ENCODE results near the gene ZNF292.
"Not testable (repeated sequence)": the region's sequence is repeated elsewhere in the genome, so short reads cannot be mapped to it uniquely, and the experiment has no call there.

The ZNF292 gene

DNA sequence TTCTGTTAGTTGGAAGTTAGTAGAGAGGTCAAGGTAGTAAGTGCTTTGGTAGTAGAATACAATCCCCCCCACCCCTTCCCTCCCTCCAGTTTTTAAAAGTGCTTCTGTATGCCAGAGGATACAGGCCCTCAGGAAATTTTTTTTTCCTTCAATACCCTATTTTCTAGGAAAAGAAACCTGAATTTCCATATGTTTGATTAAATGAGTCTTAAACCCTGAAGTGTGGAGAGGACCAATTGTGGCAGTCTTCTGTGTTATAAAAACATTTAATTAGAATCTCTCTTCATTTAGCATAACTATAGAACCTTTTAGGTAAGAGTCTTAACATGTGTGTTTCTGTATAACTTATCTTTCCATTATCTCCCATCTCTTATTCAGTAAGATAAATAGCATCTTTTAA is 59.5 kb downstream of the ZNF292 start:
- DNase-seq: no peak

DNA sequence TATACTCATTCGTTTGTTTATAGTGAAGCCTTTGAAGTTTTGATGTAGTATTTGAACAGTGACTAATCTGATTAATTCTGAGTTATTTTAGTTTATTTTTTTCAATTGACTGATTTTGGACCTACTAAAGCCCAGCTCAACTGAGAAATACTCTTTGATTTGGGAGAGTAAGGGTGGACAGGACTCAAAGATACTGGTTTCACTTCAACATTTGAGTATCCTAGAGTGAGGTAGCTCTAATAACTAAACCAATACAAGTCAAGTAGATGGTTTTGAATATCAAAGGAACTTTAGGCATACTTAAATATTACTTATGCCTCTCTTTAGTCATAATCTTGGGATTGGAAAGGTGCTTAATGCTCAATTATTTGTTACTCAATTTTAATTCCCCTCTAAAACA is 65.6 kb downstream of the ZNF292 start:
- DNase-seq: no peak

DNA sequence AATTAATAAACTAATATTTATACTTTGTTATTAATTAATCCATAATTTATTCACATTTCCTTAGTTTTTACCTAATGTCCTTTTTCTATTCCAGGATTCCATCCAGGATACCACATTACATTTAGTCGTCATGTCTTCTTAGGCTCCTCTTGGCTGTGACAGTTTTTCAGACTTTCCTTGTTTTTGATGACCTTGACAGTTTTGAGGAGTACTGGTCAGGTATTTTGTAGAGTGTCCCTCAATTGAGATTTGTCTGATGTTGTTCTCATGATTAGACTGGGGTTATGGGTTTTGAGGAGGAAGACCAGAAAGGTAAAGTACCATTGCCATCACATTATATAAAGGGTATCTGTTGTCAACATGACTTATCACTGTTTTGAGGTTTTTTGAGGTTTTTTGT is 67.3 kb downstream of the ZNF292 start:
- DNase-seq: no peak

DNA sequence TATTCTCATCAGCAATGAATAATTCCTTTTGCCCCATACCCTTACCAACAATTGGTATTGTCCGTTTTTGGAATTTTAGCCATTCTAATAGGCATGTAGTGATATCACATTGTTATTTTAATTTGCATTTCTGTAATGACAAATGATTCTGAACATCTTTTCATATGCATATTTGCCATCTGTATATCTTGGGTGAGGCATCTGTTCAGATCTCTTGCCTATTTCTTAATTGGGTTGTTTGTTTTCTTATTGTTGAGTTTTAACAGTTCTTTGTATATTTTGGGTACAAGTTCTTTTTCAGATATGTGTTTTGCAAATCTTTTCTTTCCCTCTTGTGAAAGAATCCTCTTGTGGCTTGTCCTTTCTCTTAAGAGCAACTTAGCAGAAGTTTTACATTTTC is 69.6 kb downstream of the ZNF292 start:
- DNase-seq: no peak

DNA sequence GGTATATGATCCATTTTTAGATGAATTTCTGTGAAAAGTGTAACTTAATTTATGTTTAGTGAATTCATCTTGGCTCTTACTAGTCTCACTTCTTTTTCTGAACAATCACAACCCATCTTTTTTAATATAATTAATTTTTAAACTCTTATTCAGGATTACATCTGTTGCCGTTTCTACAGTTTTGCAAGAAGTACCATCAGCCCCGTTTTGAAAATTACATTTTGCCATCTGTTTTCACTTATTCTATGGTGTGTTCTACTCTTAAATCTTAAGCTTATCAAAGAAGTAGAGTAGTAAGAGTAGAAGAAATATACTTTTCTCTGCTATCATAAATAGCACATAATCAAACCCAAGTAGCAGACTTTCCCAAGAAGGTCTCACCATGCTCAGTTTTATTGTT is 70.1 kb downstream of the ZNF292 start:
- no peak for DNase-seq

DNA sequence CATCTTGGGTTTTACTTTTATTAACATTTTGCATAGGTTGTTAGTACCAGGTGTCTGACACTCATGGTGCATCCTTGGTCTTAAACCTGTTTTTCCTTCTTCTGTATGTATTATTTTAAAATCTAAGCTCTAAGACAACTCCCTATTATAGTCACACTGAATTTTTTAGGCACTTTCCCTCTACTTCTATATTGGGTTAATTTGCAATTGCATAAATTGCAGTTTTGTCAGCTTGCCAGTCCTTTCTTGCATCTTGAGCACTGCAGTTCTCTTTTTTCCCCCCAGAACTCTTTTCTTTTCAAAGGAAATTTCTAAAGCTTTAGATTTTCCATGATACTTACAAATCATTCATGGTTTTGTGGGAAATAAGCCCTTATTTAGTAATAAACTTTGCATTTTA is 70.6 kb downstream of the ZNF292 start:
- no peak for DNase-seq

DNA sequence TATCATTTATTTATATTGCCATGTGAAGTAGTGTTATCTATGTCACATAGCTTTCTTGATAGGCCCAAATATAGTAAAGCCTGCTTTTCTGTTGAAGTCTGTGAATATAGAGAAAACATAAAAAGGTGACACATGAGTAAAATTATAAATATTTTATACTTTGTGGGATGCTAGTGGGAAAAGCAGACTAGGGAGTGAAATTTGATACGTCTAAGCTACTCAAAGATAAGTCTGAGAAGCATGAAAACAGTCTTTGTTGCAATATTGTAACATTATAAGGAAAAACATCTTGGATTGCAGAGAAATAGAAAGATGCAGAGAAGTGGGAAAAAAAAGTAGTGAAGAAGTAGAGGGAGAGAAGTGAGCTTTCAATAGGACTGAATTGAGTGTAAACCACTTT is 75.4 kb downstream of the ZNF292 start:
- DNase-seq: no peak

DNA sequence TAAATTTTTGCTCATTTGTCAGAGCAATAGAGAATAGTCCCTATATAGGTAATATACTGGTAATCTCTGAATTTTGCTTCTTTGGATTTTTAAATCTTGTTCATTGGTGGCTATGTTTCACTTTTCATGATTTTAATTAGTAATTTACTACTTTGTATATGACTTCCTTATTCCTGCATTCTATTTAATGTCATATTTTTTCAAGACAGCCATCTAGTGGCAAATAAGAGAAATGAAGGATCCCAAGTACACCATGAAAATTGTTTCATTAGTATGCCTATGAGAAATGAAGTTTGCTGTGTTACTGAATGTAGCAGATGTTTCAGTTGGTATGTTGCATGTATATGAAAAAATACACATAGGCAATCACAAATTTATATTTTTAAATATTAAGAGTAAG is 82.4 kb downstream of the ZNF292 start:
- DNase-seq: peak in 1 of 2 donors; percentile 31

DNA sequence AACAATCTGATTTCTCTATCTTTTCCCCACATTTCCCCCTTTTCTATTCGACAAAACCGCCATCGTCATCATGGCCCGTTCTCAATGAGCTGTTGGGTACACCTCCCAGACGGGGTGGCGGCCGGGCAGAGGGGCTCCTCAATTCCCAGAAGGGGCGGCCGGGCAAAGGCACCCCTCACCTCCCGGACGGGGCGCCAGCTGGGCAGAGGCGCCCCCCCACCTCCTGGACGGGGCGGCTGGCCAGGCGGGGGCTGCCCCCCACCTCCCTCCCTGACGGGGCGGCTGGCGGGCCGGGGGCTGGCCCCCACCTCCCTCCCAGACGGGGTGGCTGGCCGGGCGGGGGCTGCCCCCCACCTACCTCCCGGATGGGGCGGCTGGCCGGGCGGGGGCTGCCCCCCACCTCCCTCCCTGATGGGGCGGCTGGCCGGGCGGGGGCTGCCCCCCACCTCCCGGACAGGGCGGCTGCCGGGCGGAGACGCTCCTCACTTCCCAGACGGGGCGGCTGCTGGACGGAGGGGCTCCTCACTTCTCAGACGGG is 83.8 kb downstream of the ZNF292 start:
- DNase-seq: not testable (repeated sequence)

DNA sequence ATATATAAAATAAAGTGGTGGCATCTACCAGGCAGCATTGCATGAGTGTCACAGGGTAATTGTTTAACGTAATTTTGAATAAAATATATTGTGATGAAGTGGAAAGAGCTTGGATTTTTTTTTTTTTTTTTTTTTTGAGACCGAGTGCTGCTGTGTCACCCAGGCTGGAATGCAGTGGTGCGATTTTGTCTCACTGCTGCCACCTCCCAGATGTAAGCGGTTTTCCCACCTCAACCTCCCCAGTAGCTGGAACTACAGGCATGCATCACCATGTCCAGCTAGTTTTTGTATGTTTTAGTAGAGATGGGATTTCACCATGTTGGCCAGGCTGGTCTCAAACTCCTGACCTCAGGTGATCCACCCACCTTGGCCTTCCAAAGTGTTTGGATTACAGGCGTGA is 85.9 kb downstream of the ZNF292 start:
- no peak for DNase-seq

DNA sequence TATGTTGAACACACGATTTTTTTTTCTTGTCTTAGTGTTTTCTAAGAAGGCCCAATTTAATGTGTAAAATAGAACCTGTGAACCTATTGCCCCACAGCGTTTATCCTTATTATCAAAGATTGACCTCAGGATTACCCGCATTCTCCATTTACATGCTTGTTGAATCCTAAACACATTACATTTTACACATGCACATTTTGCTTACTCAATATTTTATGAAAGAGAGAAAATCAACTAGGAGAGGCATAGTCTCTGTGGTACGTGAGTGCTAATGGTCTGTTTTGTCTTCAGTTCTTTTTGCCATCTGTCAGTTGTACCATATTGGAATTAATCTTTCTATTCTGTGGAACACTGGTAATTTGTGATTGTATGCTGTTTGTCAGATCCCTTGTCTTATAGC is 86.9 kb downstream of the ZNF292 start:
- DNase-seq: no peak

DNA sequence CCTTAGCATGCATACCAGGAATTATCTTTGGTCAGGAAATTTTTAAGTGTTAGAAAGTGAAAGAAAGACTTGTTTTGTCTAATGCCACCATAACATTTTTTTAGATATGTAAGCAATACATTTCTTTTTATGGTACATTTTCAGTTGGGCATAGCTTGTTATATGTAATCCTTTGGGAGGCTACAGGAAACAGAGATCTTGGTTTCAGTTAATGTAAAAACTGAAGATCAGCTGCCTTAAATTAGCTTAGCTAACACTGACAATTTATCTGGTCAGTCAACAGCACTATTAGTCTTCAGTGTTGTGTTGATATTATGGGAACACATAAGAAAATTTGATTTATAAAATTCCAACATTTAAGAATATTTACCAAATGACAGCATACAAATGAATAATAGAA is 88.4 kb downstream of the ZNF292 start:
- no peak for DNase-seq

DNA sequence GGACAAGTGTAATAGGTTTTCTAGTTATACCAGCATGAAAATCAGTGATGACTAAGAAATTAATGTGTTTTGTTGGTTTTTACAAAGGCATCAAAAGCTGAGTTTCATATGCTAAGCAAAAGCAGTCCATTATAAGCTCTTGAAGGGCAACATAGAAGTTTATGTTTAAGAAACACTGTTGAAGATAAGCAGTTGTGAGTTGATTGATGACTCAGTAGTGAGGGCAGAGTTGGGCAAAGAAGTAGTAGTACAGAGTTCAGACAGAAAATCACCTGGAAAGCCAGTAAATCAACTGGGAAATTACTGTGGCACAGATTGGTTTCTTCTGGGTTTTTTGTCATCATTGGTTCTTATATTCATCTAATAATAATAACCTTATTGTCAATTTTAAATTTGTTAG is 89.0 kb downstream of the ZNF292 start:
- DNase-seq: no peak

DNA sequence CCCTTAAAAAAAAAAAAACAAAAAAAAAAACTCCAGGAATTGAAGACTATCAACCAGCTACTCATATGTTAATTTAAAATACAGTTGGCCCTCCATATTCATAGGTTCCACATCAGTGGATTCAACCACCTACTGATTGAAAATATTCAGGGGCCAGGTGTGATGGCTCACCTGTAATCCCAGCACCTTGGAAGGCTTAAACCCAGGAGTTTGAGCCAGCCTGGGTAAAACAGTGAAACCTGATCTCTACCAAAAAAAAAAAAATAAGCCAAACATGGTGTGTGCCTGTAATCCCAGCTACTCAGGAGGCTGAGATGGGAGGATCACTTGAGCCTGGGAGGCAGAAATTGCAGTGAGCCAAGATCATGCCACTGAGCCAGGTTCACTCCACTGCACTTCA is 94.7 kb downstream of the ZNF292 start:
- DNase-seq: no peak

DNA sequence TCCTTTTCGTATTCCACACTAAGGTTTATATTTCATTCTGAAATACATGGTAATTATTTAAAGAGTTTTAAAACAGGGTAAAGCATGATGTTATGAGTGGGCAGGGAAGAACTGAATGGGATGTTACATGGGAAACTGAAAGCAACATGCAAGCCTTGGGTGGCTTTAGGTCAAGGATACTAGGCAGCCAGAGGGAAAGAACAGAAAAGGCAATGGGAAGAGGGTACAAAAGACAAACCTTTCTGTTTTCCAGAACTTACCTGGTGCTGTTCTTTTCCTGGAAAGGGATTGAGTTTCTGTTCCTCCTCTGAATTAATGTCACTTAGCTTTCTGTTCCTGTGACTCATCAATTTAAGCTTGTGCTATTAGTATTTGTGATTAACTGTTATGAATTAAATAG is 95.9 kb downstream of the ZNF292 start:
- no peak for DNase-seq

DNA sequence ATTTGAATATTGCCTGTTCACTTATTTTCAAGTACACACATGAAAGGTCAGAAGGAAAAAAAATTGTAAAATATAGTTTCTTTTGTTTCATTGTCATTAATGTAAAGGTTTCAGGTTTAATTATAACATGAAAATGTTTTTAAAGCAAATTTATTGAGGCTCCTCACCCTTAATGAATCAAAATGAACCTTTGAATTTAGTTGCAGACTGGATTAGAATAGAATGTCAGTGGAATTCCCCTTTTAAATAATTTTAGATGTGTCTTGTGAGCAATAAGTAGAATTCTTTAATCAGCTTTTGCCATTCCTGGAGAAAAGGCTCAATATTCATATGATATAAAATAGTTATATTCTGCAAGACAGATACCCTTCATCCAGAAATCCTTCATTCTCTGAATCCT is 96.4 kb downstream of the ZNF292 start:
- no peak for DNase-seq

DNA sequence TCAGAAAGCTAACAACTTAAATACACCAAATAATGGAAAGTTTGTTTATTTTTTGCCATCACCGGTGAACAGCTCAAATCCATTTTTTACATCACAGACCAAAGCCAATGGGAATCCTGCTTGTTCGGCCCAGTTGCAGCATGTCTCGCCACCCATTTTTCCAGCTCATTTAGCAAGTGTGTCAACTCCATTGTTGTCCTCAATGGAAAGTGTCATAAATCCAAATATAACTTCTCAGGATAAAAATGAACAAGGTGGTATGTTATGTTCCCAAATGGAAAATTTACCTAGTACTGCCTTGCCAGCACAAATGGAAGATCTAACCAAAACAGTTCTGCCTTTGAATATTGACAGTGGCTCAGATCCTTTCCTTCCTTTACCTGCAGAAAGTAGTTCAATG is 101.7 kb downstream of the ZNF292 start:
- DNase-seq: no peak

DNA sequence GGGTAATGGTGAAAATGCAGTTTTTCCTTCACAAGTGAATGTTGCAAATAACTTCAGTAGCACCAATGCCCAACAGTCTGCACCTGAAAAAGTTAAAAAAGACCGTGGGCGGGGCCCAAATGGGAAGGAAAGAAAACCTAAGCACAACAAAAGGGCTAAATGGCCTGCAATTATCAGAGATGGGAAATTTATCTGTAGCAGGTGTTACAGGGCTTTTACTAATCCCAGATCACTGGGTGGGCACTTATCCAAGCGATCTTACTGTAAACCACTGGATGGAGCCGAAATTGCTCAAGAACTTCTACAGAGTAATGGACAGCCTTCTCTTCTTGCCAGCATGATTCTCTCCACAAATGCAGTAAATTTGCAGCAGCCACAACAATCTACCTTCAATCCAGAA is 102.2 kb downstream of the ZNF292 start:
- DNase-seq: no peak

DNA sequence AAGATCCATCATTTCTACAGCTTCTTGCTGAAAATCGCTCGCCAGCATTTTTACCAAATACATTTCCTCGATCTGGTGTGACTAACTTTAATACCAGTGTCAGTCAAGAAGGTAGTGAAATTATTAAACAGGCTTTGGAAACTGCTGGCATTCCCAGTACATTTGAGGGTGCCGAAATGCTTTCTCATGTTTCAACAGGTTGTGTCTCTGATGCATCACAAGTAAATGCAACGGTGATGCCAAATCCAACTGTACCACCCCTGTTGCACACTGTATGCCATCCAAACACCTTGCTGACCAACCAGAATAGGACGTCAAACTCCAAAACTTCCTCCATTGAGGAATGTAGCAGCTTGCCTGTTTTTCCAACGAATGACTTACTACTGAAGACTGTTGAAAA is 102.6 kb downstream of the ZNF292 start:
- no peak for DNase-seq

DNA sequence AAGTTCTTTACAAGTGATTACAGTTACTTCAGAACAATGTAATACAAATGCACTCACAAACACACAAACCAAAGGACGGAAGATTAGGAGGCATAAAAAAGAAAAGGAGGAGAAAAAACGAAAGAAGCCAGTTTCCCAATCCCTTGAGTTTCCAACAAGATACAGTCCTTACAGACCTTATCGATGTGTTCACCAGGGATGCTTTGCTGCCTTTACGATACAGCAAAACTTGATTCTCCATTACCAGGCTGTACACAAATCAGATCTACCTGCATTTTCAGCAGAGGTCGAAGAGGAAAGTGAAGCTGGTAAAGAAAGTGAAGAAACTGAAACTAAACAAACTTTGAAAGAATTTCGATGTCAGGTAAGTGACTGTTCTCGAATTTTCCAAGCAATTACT is 104.4 kb downstream of the ZNF292 start:
- DNase-seq: no peak

DNA sequence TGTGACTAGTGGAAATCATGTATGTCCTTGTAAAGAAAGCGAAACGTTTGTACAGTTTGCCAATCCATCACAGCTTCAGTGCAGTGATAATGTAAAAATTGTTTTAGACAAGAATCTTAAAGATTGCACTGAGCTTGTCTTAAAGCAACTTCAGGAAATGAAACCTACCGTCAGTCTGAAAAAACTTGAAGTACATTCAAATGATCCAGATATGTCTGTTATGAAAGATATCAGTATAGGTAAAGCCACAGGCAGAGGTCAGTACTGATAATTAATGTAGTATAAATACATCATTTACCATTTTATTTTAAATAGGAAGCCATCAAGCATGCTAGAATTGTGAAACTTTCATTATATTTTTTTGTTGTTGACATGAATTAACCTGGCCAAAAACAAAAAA is 106.2 kb downstream of the ZNF292 start:
- no peak for DNase-seq

DNA sequence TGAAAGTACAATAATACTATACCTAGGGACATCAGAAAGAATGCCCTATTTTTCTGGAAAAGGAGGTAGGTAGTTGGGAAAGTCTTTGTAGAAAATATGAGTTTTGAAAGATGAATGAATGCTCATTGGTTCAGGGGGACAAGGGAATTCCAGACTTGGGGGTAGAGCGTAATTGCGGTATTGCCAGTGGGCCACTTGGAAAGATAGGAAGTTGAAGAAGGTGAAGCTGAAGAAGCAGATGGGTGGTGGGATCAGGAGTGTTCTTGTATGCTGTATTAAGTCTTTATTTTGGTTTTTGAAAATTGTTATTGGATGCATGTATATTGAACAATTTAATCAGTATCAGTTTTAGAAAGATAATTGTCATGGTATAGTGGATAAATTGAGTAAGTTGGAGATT is 109.1 kb downstream of the ZNF292 start:
- no peak for DNase-seq

DNA sequence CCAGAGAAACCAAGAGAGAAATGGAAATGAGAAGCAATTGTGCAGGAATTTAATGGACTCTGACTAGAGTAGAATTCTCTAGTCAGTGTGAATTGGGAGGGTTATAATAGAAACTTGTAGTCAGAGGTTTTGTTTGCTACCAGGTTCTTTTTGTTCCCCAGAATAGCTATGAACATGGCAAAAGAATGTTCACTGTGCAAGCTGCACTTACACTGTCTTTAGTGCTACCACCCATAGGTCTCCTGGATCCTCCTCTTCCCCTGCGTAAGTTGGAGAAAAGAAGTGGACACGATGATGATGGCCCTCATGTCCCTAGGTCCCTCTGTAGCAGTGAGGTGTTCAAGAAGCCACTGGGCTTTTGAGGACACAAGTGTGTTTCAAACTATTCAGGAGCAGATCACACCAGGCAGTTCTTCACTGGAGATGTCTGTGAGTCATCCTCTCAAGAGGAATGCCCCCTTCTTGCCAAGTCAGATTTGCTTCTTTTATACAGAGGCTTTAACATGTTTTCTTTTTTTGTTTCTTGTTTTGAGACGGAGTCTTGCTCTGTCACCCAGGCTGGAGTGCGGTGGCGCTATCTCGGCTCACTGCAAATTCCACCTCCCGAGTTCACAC is 119.4 kb downstream of the ZNF292 start:
- DNase-seq: no peak

DNA sequence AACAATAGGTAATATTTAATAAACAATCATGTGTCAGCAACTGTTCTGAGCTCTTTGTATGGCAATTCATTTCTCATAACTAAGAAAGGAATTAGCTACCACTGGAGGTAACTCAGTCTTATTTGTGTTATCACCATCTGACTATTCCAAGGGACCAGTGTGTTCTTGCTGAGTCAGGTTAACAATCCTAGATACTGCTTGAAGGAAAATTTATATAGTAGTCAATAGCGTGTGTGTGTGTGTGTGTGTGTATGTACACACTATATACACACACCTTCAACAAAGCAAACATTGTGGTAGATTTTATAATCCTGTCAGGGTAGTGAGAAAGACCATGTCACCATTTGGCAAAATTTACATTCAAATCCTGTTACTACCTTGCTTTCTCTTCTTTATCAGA is 121.3 kb downstream of the ZNF292 start:
- no peak for DNase-seq

DNA sequence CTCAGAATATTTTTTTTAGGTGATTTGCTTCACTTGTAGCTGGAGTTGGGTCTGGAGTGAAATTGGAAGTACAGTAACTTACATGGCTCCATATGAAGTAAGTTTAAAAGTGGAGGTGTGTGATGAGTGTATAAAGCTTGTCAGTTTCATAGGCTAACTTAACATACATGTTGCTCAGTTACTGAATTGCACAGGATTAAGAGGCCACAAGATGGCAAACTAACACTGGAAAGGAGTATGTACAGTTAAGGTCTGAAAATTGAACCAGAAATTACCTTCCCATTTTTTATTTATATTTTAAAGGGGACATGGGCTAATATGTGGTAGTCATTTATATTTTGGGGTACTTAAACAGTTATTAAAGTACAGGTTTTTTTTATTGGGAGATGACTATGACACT is 121.8 kb downstream of the ZNF292 start:
- peak in 1 of 2 donors; percentile 6 for DNase-seq

DNA sequence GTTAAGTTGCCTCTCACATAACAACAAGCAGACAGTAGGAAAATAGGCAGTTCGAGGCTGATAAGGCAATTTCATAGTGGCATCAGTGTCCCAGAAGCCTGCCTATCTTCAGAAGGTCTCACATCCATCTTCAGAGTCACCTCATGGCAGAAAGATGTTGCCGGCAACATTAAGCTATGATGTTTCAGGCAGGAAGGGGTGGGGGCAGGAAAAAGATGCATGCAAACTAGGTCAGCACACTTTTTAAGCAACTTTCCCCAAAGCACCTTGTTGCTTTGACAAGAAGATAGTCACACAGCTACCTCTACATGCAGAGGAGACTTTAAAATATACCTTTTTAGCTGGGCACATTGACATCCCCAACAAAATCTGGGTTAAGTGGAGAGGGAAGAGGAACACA is 123.8 kb downstream of the ZNF292 start:
- DNase-seq: peak in 1 of 2 donors; percentile 3

Measured in CD4-positive, alpha-beta T cell treated with Interleukin-1 beta for 1 hour (primary cell).